ENCODE data around the gene GALNT1.

DNA sequence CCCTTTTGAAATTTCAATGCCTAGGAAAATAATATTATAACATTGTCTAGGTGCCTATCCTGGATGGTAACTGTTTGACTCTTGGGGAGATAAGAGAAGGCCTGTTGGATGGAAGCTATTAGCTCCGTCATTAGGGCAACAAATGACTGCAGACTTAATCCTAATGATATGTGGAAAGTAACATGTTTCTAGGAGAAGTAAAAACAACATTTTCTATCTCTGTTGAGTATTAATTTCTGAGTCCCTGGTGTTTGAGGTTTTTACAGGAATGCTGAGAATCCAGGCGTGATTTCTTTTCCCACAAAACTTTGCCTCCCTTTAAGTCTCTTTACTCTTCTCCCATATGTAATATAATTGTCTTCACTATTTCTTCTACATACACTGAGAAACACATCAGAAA, 159.1 kb downstream of the GALNT1 start:
- TF ChIP-seq ESRRA (CRISPR knock-in tag; IDR thresholded peaks at IDR 0.05; ENCODE audit: borderline replicate concordance) (no peak), TCF7 (CRISPR knock-in tag; IDR thresholded peaks at IDR 0.05; ENCODE audit: low read depth) (no peak)

All from WTC11 (cell line).